ENCODE measurements around the gene OR4K15. TPM values are rescaled to one million over a fixed set of nuclear protein-coding genes. Genes with fewer than 3 reads are reported as not detected.
"Not testable (repeated sequence)": the region's sequence is repeated elsewhere in the genome, so short reads cannot be mapped to it uniquely, and the experiment has no call there.

The OR4K15 gene
- not detected for polyA plus RNA-seq

- Histone ChIP-seq H3K27ac (ENCODE audit: low read depth in 2 of 2, low read length in 1 of 2) (no peak within 1 kb of the TSS), H3K36me3 (ENCODE audit: control insufficient read depth in 2 of 2, insufficient read depth in 2 of 2, low read length in 1 of 2) (no peaks in the 10 kb centered on the region), H3K27me3 (ENCODE audit: control insufficient read depth in 1 of 2, insufficient read depth in 2 of 2, low read length in 2 of 2) (no peaks in the 10 kb centered on the region), H3K4me3 (ENCODE audit: low read depth in 1 of 2, low read length in 2 of 2) (no peak within 1 kb of the TSS), H3K9me3 (ENCODE audit: control insufficient read depth in 2 of 2, insufficient read depth in 1 of 2, low read depth in 1 of 2, low read length in 1 of 2) (no peaks in the 10 kb centered on the region), H3K4me1 (ENCODE audit: control insufficient read depth in 2 of 2, insufficient read depth in 2 of 2, low read length in 1 of 2) (no peaks in the 10 kb centered on the region)
- WGBS, 2 donors, result 89 to 97% methylated on average over 3 of the region's 3 CpGs
Observed at GRCh38 chr14:19975291-19975690, at the start of gene OR4K15. Gene OR4K15, plus strand, starts transcription at chr14:19975591. Its CDS starts 0 bp downstream, at chr14:19975591.

- H3K36me3 ChIP-seq (ENCODE audit: control insufficient read depth in 2 of 2, insufficient read depth in 2 of 2, low read length in 1 of 2), result no peaks in the 10 kb centered on the region
- H3K9me3 ChIP-seq (ENCODE audit: control insufficient read depth in 2 of 2, insufficient read depth in 1 of 2, low read depth in 1 of 2, low read length in 1 of 2), result no peaks in the 10 kb centered on the region
- 58 to 61% methylated on average over 3 of the region's 3 CpGs for WGBS, 2 donors
Observed at GRCh38 chr14:19930617-19931016, 44.8 kb upstream of the OR4K15 start, which contains the start of gene OR4K1. Gene OR4K1, plus strand, starts transcription at chr14:19930917. Its CDS starts 4,750 bp downstream, at chr14:19935667.

GRCh38 chr14:19941668-19942067 is 33.7 kb upstream of the OR4K15 start:
- Histone ChIP-seq H3K27me3 (ENCODE audit: control insufficient read depth in 1 of 2, insufficient read depth in 2 of 2, low read length in 2 of 2) (no peaks in the 10 kb centered on the region), H3K4me3 (ENCODE audit: low read depth in 1 of 2, low read length in 2 of 2) (no peak overlapping the region), H3K4me1 (ENCODE audit: control insufficient read depth in 2 of 2, insufficient read depth in 2 of 2, low read length in 1 of 2) (no peaks in the 10 kb centered on the region), H3K27ac (ENCODE audit: low read depth in 2 of 2, low read length in 1 of 2) (no peak overlapping the region), H3K9me3 (ENCODE audit: control insufficient read depth in 2 of 2, insufficient read depth in 1 of 2, low read depth in 1 of 2, low read length in 1 of 2) (no peaks in the 10 kb centered on the region), H3K36me3 (ENCODE audit: control insufficient read depth in 2 of 2, insufficient read depth in 2 of 2, low read length in 1 of 2) (no peaks in the 10 kb centered on the region)
- 74 to 87% methylated on average over 1 of the region's 1 CpG for WGBS, 2 donors

More at GRCh38 chr14:19930617-19931016, 44.8 kb upstream of the OR4K15 start, which contains the start of gene OR4K1:
- H3K27me3 ChIP-seq (ENCODE audit: control insufficient read depth in 1 of 2, insufficient read depth in 2 of 2, low read length in 2 of 2), result no peaks in the 10 kb centered on the region
- no peaks in the 10 kb centered on the region for H3K4me1 ChIP-seq (ENCODE audit: control insufficient read depth in 2 of 2, insufficient read depth in 2 of 2, low read length in 1 of 2)
- H3K4me3 ChIP-seq (ENCODE audit: low read depth in 1 of 2, low read length in 2 of 2), result no peak within 1 kb of the TSS
- H3K27ac ChIP-seq (ENCODE audit: low read depth in 2 of 2, low read length in 1 of 2), result no peak within 1 kb of the TSS

GRCh38 chr14:19947413-19948090 is 27.8 kb upstream of the OR4K15 start:
- no peaks in the 10 kb centered on the region for H3K36me3 ChIP-seq (ENCODE audit: control insufficient read depth in 2 of 2, insufficient read depth in 2 of 2, low read length in 1 of 2)
- H3K4me3 ChIP-seq (ENCODE audit: low read depth in 1 of 2, low read length in 2 of 2), result no peak overlapping the region
- no peaks in the 10 kb centered on the region for H3K4me1 ChIP-seq (ENCODE audit: control insufficient read depth in 2 of 2, insufficient read depth in 2 of 2, low read length in 1 of 2)
- WGBS, 2 donors, result 78 to 81% methylated on average over 3 of the region's 3 CpGs
- no peak overlapping the region for H3K27ac ChIP-seq (ENCODE audit: low read depth in 2 of 2, low read length in 1 of 2)
- no peaks in the 10 kb centered on the region for H3K9me3 ChIP-seq (ENCODE audit: control insufficient read depth in 2 of 2, insufficient read depth in 1 of 2, low read depth in 1 of 2, low read length in 1 of 2)
- no peaks in the 10 kb centered on the region for H3K27me3 ChIP-seq (ENCODE audit: control insufficient read depth in 1 of 2, insufficient read depth in 2 of 2, low read length in 2 of 2)

GRCh38 chr14:19949218-19949617 is 26.2 kb upstream of the OR4K15 start:
- Histone ChIP-seq H3K4me1 (ENCODE audit: control insufficient read depth in 2 of 2, insufficient read depth in 2 of 2, low read length in 1 of 2) (no peaks in the 10 kb centered on the region), H3K27ac (ENCODE audit: low read depth in 2 of 2, low read length in 1 of 2) (no peak overlapping the region), H3K4me3 (ENCODE audit: low read depth in 1 of 2, low read length in 2 of 2) (no peak overlapping the region), H3K9me3 (ENCODE audit: control insufficient read depth in 2 of 2, insufficient read depth in 1 of 2, low read depth in 1 of 2, low read length in 1 of 2) (no peaks in the 10 kb centered on the region), H3K36me3 (ENCODE audit: control insufficient read depth in 2 of 2, insufficient read depth in 2 of 2, low read length in 1 of 2) (no peaks in the 10 kb centered on the region), H3K27me3 (ENCODE audit: control insufficient read depth in 1 of 2, insufficient read depth in 2 of 2, low read length in 2 of 2) (no peaks in the 10 kb centered on the region)
- WGBS, 2 donors, result 72 to 73% methylated on average over 2 of the region's 2 CpGs

- H3K27ac ChIP-seq (ENCODE audit: low read depth in 2 of 2, low read length in 1 of 2); H3K36me3 ChIP-seq (ENCODE audit: control insufficient read depth in 2 of 2, insufficient read depth in 2 of 2, low read length in 1 of 2); H3K4me3 ChIP-seq (ENCODE audit: low read depth in 1 of 2, low read length in 2 of 2); H3K9me3 ChIP-seq (ENCODE audit: control insufficient read depth in 2 of 2, insufficient read depth in 1 of 2, low read depth in 1 of 2, low read length in 1 of 2); H3K4me1 ChIP-seq (ENCODE audit: control insufficient read depth in 2 of 2, insufficient read depth in 2 of 2, low read length in 1 of 2); H3K27me3 ChIP-seq (ENCODE audit: control insufficient read depth in 1 of 2, insufficient read depth in 2 of 2, low read length in 2 of 2): not testable (repeated sequence)
- 57 to 76% methylated on average over 2 of the region's 2 CpGs for WGBS, 2 donors
Observed at GRCh38 chr14:19969735-19970134, 5.7 kb upstream of the OR4K15 start.

- Histone ChIP-seq H3K4me1 (ENCODE audit: control insufficient read depth in 2 of 2, insufficient read depth in 2 of 2, low read length in 1 of 2) (no peaks in the 10 kb centered on the region), H3K9me3 (ENCODE audit: control insufficient read depth in 2 of 2, insufficient read depth in 1 of 2, low read depth in 1 of 2, low read length in 1 of 2) (no peaks in the 10 kb centered on the region), H3K4me3 (ENCODE audit: low read depth in 1 of 2, low read length in 2 of 2) (no peak overlapping the region), H3K27me3 (ENCODE audit: control insufficient read depth in 1 of 2, insufficient read depth in 2 of 2, low read length in 2 of 2) (no peaks in the 10 kb centered on the region), H3K36me3 (ENCODE audit: control insufficient read depth in 2 of 2, insufficient read depth in 2 of 2, low read length in 1 of 2) (no peaks in the 10 kb centered on the region), H3K27ac (ENCODE audit: low read depth in 2 of 2, low read length in 1 of 2) (no peak overlapping the region)
- 52 to 74% methylated on average over 1 of the region's 1 CpG for WGBS, 2 donors
Observed at GRCh38 chr14:19974844-19975243, 547 bp upstream of the OR4K15 start.

- no peak overlapping the region for H3K4me3 ChIP-seq (ENCODE audit: low read depth in 1 of 2, low read length in 2 of 2)
- 48 to 57% methylated on average over 2 of the region's 2 CpGs for WGBS, 2 donors
- H3K27ac ChIP-seq (ENCODE audit: low read depth in 2 of 2, low read length in 1 of 2), result no peak overlapping the region
- H3K9me3 ChIP-seq (ENCODE audit: control insufficient read depth in 2 of 2, insufficient read depth in 1 of 2, low read depth in 1 of 2, low read length in 1 of 2), result peaks cover 0 to 2% of the 10 kb centered on the region in 2 donors
- H3K27me3 ChIP-seq (ENCODE audit: control insufficient read depth in 1 of 2, insufficient read depth in 2 of 2, low read length in 2 of 2), result no peaks in the 10 kb centered on the region
- no peaks in the 10 kb centered on the region for H3K4me1 ChIP-seq (ENCODE audit: control insufficient read depth in 2 of 2, insufficient read depth in 2 of 2, low read length in 1 of 2)
- no peaks in the 10 kb centered on the region for H3K36me3 ChIP-seq (ENCODE audit: control insufficient read depth in 2 of 2, insufficient read depth in 2 of 2, low read length in 1 of 2)
Observed at GRCh38 chr14:19993438-19993837, 18.0 kb downstream of the OR4K15 start.

GRCh38 chr14:20001863-20002262 is 26.5 kb downstream of the OR4K15 start, which contains the start of gene OR4Q2:
Gene OR4Q2, plus strand, starts transcription at chr14:20002163.
- Histone ChIP-seq H3K9me3 (ENCODE audit: control insufficient read depth in 2 of 2, insufficient read depth in 1 of 2, low read depth in 1 of 2, low read length in 1 of 2) (no peaks in the 10 kb centered on the region), H3K4me3 (ENCODE audit: low read depth in 1 of 2, low read length in 2 of 2) (no peak within 1 kb of the TSS), H3K4me1 (ENCODE audit: control insufficient read depth in 2 of 2, insufficient read depth in 2 of 2, low read length in 1 of 2) (no peaks in the 10 kb centered on the region), H3K27me3 (ENCODE audit: control insufficient read depth in 1 of 2, insufficient read depth in 2 of 2, low read length in 2 of 2) (no peaks in the 10 kb centered on the region), H3K36me3 (ENCODE audit: control insufficient read depth in 2 of 2, insufficient read depth in 2 of 2, low read length in 1 of 2) (no peaks in the 10 kb centered on the region), H3K27ac (ENCODE audit: low read depth in 2 of 2, low read length in 1 of 2) (no peak within 1 kb of the TSS)

GRCh38 chr14:20002319-20002718 is 26.9 kb downstream of the OR4K15 start:
- 73 to 80% methylated on average over 7 of the region's 7 CpGs for WGBS, 2 donors
- H3K27me3 ChIP-seq (ENCODE audit: control insufficient read depth in 1 of 2, insufficient read depth in 2 of 2, low read length in 2 of 2), result no peaks in the 10 kb centered on the region
- H3K9me3 ChIP-seq (ENCODE audit: control insufficient read depth in 2 of 2, insufficient read depth in 1 of 2, low read depth in 1 of 2, low read length in 1 of 2), result no peaks in the 10 kb centered on the region
- no peak overlapping the region for H3K27ac ChIP-seq (ENCODE audit: low read depth in 2 of 2, low read length in 1 of 2)
- H3K4me3 ChIP-seq (ENCODE audit: low read depth in 1 of 2, low read length in 2 of 2), result no peak overlapping the region
- H3K36me3 ChIP-seq (ENCODE audit: control insufficient read depth in 2 of 2, insufficient read depth in 2 of 2, low read length in 1 of 2), result no peaks in the 10 kb centered on the region
- no peaks in the 10 kb centered on the region for H3K4me1 ChIP-seq (ENCODE audit: control insufficient read depth in 2 of 2, insufficient read depth in 2 of 2, low read length in 1 of 2)

All from esophagus (tissue), 2 donors.